Measurements from ENCODE around the gene PLPP4.

- TF ChIP-seq CTCF (IDR thresholded peaks at IDR 0.05; ENCODE audit: low read length) (no peak), EZH2 (optimal IDR thresholded peaks at IDR 0.05; ENCODE audit: low read depth, low read length) (no peak)
Measured at GRCh38 chr10:120610791-120611190, 153.8 kb downstream of the PLPP4 start.

Data from MM.1S (cell line).